Fibroblast of upper back skin (primary cell): ENCODE measurements around the gene LY6G5C.

Source experiments
- DNase-seq: peaks from one replicate; pipeline ENCODE4 v3.0.0-alpha.2; 2013

The LY6G5C gene, protein sequence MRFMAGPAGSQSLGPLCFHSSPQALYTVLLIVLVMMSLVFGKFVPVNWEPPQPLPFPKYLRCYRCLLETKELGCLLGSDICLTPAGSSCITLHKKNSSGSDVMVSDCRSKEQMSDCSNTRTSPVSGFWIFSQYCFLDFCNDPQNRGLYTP

DNA sequence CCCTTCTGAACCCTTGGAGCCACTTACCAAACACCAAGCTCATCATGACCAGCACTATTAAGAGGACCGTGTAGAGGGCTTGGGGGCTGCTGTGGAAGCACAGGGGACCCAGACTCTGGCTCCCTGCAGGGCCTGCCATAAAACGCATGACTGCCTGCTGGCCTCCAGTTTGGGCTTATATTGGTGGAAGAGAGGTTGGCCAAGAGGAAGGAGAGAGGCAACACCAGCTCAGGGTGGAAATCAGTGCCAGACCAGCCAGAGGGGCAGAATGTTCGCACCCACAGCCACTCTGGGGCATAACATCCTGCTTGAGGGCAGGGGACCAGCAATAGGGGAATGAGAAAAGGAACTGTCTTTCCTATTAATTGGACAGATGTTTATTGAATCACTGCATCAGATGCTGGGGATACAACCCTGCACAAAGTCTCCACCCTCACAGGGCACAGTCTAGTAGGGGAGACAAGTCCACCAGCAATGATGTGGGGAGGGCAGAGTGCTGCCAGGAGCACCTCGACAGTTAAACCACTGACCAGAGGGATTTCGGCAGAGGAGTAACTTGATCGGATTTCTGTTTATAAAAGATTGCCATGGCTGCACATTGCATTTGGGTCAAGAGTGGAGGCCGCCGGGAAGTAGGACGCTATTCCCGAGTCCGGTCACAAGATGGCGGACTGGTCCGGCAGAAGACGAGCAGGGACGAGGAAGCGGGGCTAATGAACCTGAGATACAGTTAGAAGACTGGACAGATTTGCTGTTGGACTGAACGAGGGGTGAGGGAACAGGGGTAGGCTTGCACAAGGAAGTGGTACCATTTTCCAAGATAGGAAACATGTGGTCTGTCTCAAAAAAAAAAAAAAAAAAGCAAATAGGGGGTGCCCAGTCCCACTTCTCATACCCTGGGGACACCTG is at the start of gene LY6G5C:
Gene LY6G5C, minus strand, starts transcription at position 842 of the 909 bp plus-strand sequence. Its CDS starts 694 bp downstream, at position 148.
- peak; percentile 81 for DNase-seq

DNA sequence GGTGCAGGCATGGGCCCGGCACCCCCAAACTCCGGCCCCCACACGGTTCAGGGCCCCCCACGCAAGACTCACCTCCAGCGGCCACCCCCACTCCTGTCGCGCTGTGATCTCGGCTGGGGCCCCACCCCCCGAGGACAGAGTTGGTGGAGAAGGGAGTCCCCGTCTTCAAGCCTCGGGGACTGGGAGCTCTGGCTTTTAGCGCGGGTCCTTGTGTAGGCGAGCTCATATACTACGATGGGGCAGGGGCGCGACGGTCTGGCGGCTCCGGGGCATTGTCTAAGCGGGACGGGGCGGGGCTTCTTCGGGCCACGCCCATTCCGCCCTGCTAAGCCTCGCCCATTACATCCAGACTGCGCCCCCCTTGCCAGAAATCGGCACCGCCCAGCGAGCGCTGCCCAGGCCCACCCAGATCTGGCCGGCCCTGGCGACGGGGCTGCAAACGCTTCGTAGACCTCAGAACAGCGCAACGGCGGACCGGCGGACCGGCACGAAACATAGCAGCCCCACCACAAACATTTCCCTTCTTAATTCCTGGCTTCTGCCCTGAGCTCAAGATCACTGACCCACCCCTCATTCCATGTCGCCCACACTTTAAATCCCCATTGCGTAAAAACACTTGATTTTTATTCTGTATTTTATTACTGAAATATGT is 49.2 kb upstream of the LY6G5C start:
- peak; percentile 90 for DNase-seq

DNA sequence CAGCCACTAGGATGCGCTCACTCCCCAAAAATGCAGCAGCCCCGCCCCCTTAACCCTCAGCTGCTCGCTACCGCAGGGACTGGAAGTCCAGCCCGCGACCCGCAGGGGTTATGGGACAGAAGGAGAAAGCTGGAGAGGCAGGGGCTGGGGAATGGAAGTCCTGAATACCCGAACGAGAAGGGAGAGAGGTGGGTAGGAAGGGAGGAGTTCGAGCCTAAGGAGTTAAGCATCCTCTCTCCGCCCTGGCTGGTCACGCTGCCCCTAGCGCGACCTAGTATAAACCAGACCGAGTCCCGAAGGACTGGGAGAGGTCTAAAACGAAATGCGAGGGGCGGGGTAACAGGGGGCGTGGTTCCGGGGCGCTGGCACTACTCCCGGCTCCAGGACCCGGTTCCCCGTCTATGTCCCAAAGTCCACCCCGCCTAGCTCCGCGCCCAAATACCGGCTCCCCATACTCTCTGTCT is 48.7 kb upstream of the LY6G5C start:
- peak; percentile 79 for DNase-seq

DNA sequence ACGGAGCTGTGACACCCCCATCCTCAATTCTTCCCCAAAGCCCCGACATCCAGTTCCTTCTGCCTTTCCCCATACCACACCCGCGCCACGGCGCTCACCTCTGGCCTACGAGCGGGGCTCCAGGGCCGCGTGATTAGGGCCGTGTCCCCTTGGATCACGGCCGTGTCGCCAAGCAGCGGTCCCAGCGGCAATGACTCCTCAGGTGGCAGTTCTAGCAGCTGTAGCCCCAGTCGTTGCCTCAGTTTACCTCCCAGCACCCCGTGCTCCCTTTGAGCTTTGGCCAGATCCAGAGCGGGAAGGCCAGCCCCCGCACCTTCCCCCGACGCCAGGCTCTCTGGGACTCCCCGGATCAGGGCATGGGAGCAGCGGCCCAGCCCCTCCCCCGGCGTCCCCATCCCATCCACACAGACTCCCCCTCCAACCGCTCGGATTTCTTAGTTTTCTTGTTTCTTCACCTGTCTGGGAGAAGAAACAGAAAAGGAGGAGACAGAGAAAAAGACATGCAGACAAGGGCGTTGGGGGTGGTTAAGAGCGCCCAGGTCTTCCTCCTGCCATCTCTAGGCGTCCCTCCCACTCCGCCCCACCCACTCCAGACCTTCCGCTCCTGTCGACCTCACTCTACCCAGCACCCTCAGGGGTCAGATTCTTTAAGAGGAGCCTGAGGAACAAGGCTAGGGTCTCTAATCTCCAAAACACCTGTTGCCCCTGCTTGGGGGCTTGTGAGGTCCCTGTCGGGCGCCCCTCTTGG is 48.1 kb upstream of the LY6G5C start, which contains the start of gene DDAH2:
Gene DDAH2, minus strand, starts transcription at position 533 of the 748 bp plus-strand sequence. Its CDS starts 138 bp downstream, at position 395.
- no peak for DNase-seq

DNA sequence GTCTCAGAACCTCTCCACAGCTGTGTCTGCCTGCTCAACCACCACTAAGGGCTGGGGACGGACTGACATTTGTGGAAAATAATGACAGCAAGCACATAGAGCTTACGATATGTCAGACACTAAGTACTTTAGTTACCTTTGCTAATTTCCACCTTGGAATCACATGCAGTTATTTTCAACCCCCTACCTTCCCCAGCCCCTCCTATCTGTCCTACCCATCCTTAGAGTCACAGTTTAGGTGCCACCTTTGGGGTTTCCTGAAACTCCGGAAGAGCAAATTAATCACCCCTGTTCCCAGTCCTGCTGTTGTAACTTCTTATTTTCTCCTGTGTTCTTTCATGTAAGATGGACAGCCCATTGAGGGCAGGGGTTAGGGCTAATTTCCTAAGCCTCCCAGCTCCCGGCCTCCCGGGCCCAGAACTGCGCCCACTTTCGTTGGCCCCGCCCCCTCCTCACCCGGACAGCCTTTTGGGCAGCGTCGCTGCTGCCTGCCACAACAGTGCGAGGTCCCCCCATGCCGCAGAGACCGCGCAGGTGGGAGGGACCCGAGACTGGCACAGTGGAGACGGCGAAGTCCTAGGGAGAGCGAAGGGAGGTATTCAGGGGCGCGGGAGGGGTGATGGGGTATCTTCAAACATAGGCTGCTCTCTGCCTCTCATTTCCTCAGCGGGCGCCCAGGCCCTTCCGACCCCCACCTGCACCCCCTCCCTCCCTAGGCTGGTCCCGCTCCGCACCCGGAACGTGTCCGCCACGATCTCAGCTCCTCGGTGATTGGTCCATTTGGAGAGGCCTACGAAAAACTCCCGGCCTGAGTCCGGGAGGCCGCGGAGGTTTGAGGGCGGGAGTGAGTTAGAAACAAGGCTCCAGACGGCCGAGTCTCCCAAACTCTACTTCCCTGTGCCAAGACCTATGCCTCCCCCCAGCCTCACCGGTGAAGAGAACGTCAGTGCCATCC is 47.1 kb upstream of the LY6G5C start:
- no peak for DNase-seq

DNA sequence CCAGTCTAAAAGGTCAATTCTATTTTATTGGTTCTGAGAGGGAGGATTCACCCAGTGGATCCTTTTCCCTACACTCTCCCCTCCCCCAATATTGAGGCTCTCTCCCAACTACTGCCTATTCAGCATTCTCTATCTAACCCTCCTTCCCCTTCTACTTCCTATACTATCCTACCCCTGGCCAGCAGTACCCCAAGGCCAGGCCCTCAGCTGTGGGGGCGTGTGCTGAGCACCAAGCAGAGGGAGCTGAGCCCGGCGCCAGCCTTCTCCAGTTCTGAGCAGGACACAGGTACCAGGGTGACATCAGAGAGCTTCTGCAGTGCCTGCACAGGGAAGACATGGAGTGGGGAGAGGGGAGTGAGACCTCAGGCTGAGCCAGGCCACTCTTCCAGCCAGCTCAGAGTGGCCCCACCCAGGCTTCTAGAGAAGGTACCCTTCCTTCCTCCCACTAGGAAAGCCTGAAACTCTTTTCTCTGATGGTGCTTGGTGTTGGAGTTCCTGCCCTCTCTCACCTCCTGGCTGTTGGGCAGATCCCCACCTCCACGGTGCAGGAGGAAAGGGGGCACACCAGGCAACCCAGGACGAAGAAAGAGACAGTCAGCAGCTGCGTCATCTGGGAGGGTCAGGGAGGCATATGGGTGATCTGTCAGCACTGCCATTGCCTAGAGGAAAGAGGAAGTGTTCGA is 46.3 kb upstream of the LY6G5C start:
- no peak for DNase-seq

DNA sequence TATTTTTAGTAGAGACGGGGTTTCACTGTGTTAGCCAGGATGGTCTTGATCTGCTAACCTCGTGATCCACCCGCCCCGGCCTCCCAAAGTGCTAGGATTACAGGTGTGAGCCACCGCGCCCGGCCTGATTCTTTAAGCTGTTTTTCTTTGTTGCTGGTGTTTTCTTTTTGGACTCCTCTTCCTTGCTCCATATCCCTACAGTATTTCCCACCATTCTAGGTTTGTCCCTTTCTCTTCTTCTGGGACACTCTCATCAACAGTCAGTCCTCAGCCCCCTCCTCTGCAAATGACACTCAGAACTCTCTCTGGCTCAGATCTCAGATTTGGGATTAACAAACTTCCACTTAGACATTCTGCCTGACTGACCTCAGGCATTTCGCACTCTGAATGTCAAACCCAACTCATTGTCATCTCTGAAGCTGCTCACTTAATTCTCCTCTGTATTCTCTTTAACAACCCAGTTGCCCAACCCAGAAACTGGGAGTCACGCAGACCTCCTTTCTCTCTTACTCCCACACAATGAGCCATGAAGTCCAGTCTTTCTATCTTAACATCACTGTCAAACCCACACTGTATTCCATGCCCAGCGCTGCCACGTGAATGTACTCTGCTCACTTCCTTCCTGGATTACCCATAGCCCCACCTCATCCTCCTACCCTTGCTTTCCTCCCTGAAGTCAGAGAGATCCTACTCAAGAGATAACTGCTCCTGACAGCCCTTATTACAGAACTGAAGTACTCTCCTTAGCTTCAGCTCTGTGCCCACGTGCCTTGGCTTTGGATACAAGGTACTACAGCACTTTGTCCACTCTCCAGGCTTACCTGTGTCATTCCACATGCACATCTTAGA is 44.9 kb upstream of the LY6G5C start:
- DNase-seq, result no peak

DNA sequence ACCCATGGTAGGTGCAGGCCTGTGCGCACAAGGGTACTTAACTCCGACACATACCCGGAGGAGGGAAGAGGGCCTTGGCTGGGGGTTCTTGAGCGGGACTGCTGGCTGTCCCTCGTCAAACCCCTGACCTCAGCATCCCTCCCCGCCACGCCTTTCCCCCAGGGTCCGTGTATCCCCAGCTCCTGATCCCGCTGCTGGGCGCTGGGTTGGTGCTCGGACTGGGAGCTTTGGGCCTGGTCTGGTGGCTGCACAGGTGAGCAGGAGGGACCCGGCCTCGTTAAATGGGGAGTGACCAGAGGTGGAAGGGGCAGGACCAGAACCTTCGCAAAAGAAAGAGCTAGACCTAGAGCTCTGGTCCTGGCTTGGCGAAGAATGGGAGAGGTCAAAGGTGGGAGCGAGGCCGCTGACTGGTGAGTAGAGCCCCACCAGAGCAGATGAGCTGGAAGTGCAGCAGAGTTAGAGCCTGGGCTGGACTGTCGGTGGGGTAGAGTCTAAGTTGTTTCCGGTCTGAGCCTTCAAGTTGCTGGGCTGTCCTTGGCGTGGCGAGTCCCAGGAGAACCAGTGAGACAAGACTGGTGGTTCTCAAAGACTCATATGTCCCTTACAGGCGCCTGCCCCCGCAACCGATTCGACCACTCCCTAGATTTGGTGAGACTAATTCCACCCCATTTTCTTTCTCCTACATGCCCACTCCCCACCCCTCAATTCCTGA is 43.3 kb upstream of the LY6G5C start:
- DNase-seq, result no peak

DNA sequence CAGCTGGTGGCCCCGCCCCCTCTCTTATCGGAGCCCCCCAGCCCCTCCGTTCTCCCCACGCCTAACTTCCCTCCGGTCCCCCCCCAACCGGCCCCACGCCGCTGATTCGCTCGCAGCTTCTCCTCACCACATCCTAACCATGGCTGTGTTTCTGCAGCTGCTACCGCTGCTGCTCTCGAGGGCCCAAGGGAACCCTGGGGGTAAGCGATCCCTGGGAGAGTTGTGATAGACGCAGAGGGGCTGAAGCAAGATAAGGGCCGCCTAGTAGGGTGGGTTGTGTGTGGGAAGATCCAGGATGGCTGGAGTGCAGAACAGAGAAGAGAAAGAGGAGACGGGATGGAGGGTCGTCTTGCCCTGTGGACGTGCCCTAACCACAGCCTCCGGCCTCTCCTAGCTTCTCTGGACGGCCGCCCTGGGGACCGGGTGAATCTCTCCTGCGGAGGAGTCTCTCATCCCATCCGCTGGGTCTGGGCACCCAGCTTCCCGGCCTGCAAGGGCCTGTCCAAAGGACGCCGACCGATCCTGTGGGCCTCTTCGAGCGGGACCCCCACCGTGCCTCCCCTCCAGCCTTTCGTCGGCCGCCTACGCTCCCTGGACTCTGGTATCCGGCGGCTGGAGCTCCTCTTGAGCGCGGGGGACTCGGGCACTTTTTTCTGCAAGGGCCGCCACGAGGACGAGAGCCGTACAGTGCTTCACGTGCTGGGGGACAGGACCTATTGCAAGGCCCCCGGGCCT is 42.5 kb upstream of the LY6G5C start, which contains the start of gene MPIG6B:
Gene MPIG6B, plus strand, starts transcription at position 129 of the 735 bp plus-strand sequence. Its CDS starts 11 bp downstream, at position 140.
- no peak for DNase-seq

DNA sequence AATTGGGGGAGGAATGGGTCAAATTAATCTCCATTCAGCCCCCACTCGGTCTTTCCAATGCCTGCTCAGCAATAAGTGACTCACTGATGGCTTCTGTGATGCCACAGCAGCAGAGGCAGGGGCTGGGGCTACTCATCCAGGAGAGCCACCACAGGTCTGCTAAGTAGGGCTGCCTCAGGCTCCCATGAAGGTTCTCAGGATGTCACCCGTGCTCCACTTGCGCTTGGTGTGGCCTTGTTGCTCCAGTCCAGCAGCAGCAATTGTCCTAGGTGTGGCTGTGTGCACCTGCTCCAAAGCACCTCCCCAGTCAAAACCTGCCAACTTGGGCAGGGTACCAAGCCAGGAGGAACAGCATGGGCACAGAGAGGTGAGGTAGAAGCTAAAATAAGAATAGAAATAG is 41.3 kb upstream of the LY6G5C start:
- no peak for DNase-seq

DNA sequence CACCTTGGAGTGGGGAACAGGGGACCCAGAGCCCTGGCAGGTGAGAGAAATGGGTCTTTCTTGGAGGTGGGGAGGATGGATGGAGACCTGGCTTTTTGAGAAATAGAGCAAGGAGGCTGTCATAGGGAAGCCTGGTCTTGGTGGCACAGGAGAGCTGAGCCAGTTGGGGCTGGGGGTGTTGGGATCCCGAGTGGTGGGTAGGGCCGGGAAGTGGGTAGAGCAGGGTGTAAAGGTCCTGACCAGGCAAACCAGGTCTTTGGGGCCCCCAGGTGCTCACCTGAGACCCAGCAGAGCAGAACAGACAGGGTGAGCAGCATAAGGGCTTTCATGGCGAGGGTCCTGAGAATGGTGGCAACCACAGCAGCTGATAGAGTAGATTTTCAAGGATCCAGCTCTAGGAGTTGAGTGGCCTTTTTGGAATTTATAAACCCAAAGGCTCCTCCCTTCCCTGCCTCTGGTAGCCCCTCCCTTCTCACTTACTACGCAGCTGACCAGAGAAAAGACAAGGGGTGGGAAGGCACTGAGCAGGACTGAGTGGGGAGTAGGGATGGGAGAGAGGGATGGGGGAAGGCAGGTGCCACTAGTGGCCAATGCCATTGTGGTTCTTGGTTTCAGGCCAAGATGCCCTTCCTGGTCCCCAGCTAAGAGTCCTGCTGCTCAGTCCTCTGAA is 40.6 kb upstream of the LY6G5C start, which contains the start of gene LY6G6C:
Gene LY6G6C, minus strand, starts transcription at position 396 of the 670 bp plus-strand sequence. Its CDS starts 67 bp downstream, at position 329.
- no peak for DNase-seq

DNA sequence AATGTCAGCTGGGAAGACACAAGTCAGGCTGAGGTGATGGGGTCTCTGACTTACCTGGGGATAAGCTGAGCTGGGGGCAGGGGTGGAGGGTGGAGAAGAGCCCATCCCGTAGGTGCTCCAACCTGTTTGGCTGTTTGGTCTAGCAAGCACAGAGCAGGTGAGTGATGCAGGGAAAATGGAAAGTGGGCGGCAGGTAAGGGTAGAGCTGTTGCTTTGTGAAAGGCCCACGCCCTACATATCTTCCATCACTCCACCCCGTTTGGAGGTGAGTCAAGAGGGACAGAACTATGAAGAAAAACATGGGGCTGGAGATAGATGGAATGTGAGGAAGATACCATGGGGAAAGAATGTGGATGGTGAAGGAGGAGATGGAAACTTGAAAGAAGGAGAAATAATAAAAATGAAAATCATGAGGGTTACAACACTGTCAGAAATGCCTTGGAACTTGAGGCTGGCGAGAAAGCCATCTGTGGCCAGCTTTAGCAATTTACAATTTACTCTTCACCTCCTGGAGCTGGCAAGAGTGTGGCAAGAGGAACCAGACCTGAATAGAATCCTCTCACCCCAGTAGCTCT is 39.4 kb upstream of the LY6G5C start:
- DNase-seq, result no peak

DNA sequence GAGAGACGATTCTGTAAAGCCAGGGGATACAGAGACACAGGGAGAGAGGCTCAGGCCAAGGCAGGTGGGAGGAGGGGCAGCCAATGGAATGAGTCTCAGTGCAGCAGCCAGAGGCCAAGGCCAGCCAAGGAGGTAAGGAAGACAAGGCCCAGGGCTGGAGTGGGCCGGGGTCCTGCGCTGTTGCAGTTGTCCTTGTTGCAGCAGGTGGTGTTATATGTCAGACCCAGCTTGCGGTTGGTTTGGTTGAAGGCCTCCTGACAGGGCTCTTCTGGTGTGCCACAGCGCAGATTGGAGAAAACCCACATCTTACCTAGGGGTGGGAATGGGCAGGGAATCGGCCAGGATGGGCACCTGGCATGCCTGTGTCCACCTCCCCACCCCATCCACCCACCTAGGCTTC is 38.1 kb upstream of the LY6G5C start:
- DNase-seq, result no peak

DNA sequence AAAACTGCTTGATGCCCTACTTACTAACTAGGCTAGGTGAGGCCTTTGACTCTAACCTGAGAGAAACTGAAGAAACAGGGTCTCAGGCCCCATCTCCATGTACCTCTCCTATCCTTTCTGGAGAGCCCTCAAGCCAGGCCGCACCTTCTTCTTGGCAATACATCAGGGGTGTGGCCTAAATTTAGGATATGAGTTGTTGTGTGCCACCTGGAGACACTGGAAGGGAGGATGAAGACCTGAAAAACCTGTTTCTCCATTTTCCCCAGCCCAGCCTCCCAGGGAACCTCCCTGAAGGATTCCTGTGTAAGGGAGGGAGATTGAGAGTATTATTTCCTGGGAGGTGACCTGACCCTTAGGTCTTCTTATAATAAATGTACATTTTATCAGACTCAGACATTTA is 37.4 kb upstream of the LY6G5C start:
- DNase-seq, result no peak

DNA sequence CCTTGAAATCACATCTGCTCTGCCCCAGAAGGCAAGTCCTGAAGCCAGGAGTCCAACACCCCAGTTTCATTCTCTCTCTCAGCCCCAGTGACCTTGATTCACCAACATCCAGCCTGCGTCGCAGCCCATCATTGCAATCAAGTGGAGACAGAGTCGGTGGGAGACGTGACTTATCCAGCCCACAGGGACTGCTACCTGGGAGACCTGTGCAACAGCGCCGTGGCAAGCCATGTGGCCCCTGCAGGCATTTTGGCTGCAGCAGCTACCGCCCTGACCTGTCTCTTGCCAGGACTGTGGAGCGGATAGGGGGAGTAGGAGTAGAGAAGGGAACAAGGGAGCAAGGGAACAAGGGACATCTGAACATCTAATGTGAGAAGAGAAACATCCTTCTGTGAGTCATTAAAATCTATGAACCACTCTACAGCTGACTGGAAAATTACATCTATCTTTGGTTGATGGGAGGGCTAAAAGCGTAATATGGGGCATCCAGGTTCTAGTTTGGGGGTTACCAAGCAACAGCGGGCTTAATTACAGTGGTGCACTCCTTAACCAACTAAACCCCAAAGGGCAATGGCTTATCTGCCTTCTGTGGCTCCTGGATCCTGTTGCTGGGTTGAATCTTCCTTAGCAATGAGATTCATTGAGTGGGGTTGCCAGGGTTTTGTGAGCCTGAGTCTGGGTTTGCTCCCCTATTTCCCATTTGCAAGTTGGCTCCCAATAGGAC is 36.8 kb upstream of the LY6G5C start:
- no peak for DNase-seq
